GM12872 (cell line): Measurements from ENCODE around the gene DPH5.

Source experiments
- TF ChIP-seq, protein P1 (sequence below): IDR thresholded peaks from 3 replicates; pipeline ENCODE4 v1.5.1; 2011; ENCODE audit warnings: low read depth, mild to moderate bottlenecking, low read length, moderate library complexity; ENCODE audit not compliant: insufficient read depth

The DPH5 gene

DNA sequence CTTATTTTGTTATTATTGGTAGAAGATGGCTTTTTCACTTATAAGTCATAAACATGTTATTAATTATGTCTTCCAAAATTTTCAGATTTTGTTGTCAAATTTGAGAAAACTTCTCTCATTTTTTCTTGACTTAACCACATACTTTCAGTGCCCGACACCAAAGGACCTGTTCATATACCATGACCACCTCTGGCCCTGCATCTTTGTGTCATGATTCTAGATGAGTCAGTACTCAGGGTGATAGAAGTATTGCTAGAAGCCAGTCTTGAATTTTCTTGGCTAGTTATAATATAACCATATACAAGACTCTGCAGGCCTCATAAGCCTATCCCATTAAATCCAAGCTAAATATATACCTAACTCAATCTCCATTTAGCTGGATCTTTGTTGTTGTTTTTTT, 35.4 kb upstream of the DPH5 start:
- TF ChIP-seq, protein P1, sequence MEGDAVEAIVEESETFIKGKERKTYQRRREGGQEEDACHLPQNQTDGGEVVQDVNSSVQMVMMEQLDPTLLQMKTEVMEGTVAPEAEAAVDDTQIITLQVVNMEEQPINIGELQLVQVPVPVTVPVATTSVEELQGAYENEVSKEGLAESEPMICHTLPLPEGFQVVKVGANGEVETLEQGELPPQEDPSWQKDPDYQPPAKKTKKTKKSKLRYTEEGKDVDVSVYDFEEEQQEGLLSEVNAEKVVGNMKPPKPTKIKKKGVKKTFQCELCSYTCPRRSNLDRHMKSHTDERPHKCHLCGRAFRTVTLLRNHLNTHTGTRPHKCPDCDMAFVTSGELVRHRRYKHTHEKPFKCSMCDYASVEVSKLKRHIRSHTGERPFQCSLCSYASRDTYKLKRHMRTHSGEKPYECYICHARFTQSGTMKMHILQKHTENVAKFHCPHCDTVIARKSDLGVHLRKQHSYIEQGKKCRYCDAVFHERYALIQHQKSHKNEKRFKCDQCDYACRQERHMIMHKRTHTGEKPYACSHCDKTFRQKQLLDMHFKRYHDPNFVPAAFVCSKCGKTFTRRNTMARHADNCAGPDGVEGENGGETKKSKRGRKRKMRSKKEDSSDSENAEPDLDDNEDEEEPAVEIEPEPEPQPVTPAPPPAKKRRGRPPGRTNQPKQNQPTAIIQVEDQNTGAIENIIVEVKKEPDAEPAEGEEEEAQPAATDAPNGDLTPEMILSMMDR = no peak

DNA sequence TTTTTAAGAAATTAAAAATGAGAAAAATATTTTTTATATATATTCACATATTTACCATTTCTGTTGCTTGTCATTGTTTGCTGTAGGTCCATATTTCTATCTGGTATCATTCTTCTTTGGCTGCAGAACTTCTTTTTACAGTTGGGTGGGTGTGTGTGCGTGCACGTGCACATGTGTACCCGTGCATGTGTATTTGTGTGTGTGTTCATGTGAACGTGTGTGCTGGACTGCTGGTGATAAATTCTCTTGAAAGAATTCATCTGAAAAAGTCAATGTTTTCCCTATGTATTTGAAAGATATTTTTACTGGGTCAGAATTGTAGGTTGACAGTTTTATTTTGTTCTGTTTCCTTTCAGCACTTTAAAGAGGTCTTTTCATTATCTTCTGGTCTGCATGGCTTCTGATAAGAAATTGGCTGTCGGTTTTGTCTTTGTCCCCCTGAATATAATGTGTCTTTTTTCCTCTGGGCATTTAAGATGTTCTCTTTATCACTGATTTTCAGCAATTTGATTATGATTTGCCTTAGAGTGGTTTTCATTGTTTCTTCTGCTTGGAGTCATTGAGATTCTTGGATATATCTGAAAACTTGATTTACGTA, 34.5 kb upstream of the DPH5 start:
- TF ChIP-seq, protein P1 = no peak

DNA sequence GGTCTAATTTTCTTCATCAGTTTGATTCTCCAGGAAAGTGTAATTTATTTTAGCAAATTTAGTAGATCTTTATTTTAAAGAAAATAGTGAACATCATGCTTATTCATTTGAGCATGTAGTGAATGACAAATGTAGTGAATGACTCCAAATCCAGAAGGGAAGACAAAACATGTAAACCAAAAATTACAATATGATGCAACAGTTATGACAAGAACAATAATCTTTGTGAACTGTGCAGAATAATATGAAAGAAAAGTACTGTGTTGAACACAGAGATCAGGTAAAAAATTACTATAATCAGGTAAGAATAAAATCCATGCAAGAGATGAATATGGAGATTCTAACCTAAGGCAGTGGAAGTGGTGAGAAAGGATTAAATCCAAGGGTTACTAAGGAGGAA, 30.0 kb upstream of the DPH5 start:
- TF ChIP-seq, protein P1 = no peak

DNA sequence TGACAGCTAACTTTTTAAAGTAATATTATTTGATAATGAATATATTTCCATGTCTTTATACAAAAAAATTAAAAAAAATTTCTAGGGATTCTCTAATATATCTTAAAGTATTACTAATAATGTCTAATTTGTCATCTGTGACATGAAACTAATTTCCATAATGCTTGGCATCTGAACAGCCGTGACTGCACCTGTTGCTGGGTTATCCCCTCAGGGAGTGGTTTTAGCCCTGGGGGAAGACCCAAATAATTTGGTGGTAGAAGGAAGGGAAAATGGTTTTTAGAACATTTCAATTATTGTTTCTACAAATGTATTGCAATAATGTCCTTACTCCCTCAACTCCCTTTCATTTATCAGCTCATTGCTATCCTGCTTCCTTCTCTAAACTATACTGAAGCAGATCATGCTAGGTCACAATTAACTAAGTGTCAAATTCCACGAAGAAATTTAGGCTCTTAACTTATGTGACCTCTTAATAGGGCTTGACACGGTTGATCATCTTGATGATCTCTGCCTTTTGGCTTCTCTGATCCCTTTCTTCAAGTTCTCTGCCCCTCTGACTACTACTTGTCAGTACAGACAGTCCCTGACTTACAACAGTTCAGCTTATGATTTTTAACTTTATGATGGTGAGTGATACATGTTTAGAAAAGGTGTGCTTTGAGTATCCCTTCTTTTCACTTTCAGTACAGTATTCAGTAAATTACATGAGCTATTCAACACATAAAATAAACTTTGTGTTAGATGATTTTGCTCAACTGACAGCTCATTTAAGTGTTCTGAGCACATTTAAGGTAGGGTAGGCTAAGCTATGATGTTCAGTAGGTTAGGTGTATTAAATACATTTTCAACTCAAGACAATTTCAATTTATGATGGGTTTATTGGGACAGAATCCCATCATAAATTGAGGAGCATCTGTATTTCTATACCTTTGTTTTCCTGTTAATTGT, 26.4 kb upstream of the DPH5 start:
- TF ChIP-seq, protein P1 = no peak

DNA sequence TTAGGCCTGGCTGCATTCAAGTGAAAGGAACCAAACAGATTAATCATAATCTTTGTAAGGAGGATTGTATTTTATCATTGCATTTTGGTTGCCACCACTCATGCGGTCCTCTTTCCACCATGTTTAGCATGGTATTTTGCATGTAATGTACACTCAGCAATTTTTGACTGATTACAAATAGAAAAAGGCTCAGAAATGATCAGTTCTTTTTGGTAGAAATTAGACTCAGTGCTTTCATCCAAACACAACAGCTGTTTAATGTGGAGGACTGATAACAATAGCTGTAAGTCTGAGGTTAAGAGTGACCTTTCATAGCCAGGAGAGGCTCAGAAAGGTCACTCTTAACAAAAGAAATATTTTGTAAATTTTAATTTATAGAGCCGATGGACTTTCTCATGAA, 25.3 kb upstream of the DPH5 start:
- TF ChIP-seq, protein P1 = no peak

DNA sequence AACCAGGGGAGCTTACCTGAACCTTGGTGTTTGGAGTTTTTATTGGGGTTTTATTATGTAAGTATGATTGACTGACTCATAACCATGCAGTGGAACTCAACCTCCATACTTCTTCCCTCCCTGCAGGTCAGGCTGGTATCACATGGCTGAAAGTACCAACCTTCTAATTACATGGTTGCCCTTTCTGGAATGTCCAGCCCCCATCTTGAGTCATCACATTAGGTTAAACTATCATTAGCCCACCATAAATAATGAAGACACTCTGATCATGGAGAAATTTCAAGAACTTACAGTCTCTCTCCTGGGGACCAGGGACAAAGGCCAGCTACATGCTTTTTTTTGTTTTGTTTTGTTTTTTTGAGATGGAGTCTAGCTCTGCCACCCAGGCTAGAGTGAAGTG, 19.2 kb upstream of the DPH5 start:
- TF ChIP-seq, protein P1 = no peak

DNA sequence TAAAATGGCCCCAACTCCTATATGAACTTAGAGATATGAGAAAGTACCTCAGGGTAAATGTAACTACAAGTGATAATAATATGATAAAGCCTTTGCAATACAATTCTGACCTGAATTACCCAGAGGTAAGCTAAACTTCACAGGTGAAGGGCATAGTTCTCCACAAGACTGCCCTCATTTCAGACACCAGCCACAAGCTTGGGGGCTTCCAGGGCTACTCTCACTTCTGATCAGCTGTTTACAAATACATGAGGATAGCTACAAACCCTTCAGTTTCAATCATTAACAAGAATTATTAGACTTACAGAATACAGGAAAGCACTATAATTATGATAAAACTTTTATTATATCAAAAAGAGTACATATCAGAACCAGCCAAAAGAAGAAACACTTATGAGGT, 18.7 kb upstream of the DPH5 start:
- TF ChIP-seq, protein P1 = no peak
